Endothelial cell of umbilical vein (primary cell): ENCODE measurements around the gene LZTS2. TPM values are rescaled to one million over a fixed set of nuclear protein-coding genes. Genes with fewer than 3 reads are reported as not detected.

ENCODE experiments used
- BruUV-seq: library from RNA; stranded (reverse); fragments of 400-500 nt; replicated peaks from 2 replicates; lab custom pipeline; 2021; lab: Mats Ljungman, UMichigan
- CTCF ChIA-PET: fragments of 300-600, 350-600 bp; sonication (Branson Sonifier 250); formaldehyde crosslinking; loops from one replicate; lab custom pipeline; 2021; ENCODE audit warnings: antibody characterized with exemption, inconsistent platforms; lab: Charles Lee
- POLR2A ChIA-PET: fragments of 300-600, 350-600 bp; sonication (Branson Sonifier 250); formaldehyde crosslinking; loops from one replicate; lab custom pipeline; 2021; ENCODE audit warnings: antibody characterized with exemption, inconsistent platforms; lab: Charles Lee
- DNase-seq: peaks from one replicate; pipeline ENCODE4 v3.0.0-alpha.2; 2011; ENCODE audit warnings: low read depth, low spot score
- FAIRE-seq: peaks from 2 replicates; lab custom pipeline; 2011; peaks lifted over from hg19 to GRCh38; lab: Jason Lieb, UNC
- H2AFZ ChIP-seq: 2 replicates; pipeline ENCODE4 v1.6.0; 2012; ENCODE audit warnings: low read depth, low read length, control low read depth, inconsistent platforms
- H3K27ac ChIP-seq: 2 replicates; pipeline ENCODE4 v1.5.1; 2011; ENCODE audit warnings: low read depth, mild to moderate bottlenecking, control low read depth, low read length, moderate library complexity; ENCODE audit not compliant: insufficient read depth
- H3K27me3 ChIP-seq, 2 experiments: 2 replicates each; pipeline versions ENCODE4 v1.6.0 to v1.6.1; 2011; ENCODE audit warnings: low read length in 2 of 2, mixed read lengths in 1 of 2; ENCODE audit not compliant: control insufficient read depth in 2 of 2, insufficient read depth in 2 of 2
- H3K36me3 ChIP-seq, 2 experiments: 2 replicates in 1 of 2; 3 replicates in 1 of 2; pipeline ENCODE4 v1.5.1; 2011; ENCODE audit warnings: low read length in 2 of 2, mild to moderate bottlenecking in 1 of 2, moderate library complexity in 1 of 2; ENCODE audit not compliant: control insufficient read depth in 2 of 2, insufficient read depth in 2 of 2; ENCODE audit errors: extremely low read depth in 1 of 2
- H3K4me1 ChIP-seq: 3 replicates; pipeline ENCODE4 v1.5.1; 2011; ENCODE audit warnings: mild to moderate bottlenecking, low read length; ENCODE audit not compliant: control insufficient read depth, insufficient read depth; ENCODE audit errors: extremely low read depth
- H3K4me2 ChIP-seq: 2 replicates; pipeline ENCODE4 v1.6.1; 2011; ENCODE audit warnings: low read length, control low read depth, mixed read lengths; ENCODE audit not compliant: insufficient read depth
- H3K4me3 ChIP-seq, 3 experiments: fragments of 200-600 bp in 1 of 3; sonication (generic), shearing (Covaris generic) in 1 of 3; replicated peaks in 1 of 3; 2 replicates each; pipeline ENCODE4 v1.5.1; 2011 to 2016; ENCODE audit warnings: control low read depth in 3 of 3, low read length in 3 of 3, mild to moderate bottlenecking in 2 of 3, inconsistent platforms in 1 of 3, low read depth in 1 of 3, moderate library complexity in 1 of 3; ENCODE audit not compliant: insufficient read depth in 1 of 3
- H3K79me2 ChIP-seq: 2 replicates; pipeline ENCODE4 v1.6.0; 2012; ENCODE audit warnings: low read length, inconsistent platforms; ENCODE audit not compliant: control insufficient read depth, insufficient read depth
- H3K9ac ChIP-seq: replicated peaks from 2 replicates; pipeline ENCODE3; 2011; ENCODE audit warnings: low read length, control low read depth; ENCODE audit not compliant: insufficient read depth; ENCODE audit errors: extremely low read depth
- H3K9me1 ChIP-seq: replicated peaks from 3 replicates; pipeline ENCODE4 v1.6.0; 2011; ENCODE audit warnings: mild to moderate bottlenecking, low read length; ENCODE audit not compliant: control insufficient read depth, insufficient read depth; ENCODE audit errors: extremely low read depth
- H3K9me3 ChIP-seq: replicated peaks from 2 replicates; pipeline ENCODE4 v1.5.1; 2012; ENCODE audit warnings: low read length, inconsistent platforms; ENCODE audit not compliant: control insufficient read depth, insufficient read depth
- H4K20me1 ChIP-seq: replicated peaks from 2 replicates; pipeline ENCODE3; 2011; ENCODE audit warnings: mild to moderate bottlenecking, low read length; ENCODE audit not compliant: control insufficient read depth, insufficient read depth; ENCODE audit errors: extremely low read depth
- EZH2 ChIP-seq: IDR thresholded peaks from 2 replicates; pipeline ENCODE4 v1.6.1; 2012; ENCODE audit warnings: borderline replicate concordance, low read depth, mild to moderate bottlenecking, moderate library complexity, low read length, inconsistent platforms; ENCODE audit not compliant: severe bottlenecking
- FOS ChIP-seq: IDR thresholded peaks from 2 replicates; pipeline ENCODE4 v1.6.1; 2011; ENCODE audit warnings: mild to moderate bottlenecking, low read length, moderate library complexity, borderline replicate concordance; ENCODE audit not compliant: insufficient read depth
- GATA2 ChIP-seq: IDR thresholded peaks from 2 replicates; pipeline ENCODE4 v1.7.0; 2011; ENCODE audit warnings: low read depth, mild to moderate bottlenecking, moderate library complexity, mixed read lengths, low read length; ENCODE audit not compliant: insufficient read length, insufficient read depth
- JUN ChIP-seq: IDR thresholded peaks from 2 replicates; pipeline ENCODE4 v1.6.1; 2011; ENCODE audit warnings: borderline replicate concordance, low read depth; ENCODE audit not compliant: insufficient read length, insufficient read depth
- MYC ChIP-seq: IDR thresholded peaks from one replicate; pipeline ENCODE4 v1.6.1; 2011; ENCODE audit warnings: mild to moderate bottlenecking, low read depth, low read length
- POLR2A ChIP-seq: IDR thresholded peaks from 2 replicates; pipeline ENCODE4 v1.6.1; 2012; ENCODE audit warnings: low read depth, mild to moderate bottlenecking, control low read depth, low read length
- POLR2AphosphoS5 ChIP-seq: IDR thresholded peaks from 2 replicates; pipeline ENCODE4 v1.6.1; 2012; ENCODE audit warnings: low read depth, mild to moderate bottlenecking, control low read depth, low read length, moderate library complexity; ENCODE audit not compliant: insufficient read depth
- dilution Hi-C: fragments of 300-500 bp; cut with MboI; formaldehyde crosslinking; loops from one replicate; pipeline ENCODE4 v1.15.0; 2019; ENCODE audit warnings: low sequenced_read_pairs; ENCODE audit not compliant: extremely low pct_ligation_motif_present
- intact Hi-C: fragments of 100-400 bp; cut with micrococcal nuclease; formaldehyde crosslinking; loops from one replicate; pipeline ENCODE4 v1.10.0; 2022
- polyA plus RNA-seq, 4 experiments: library from polyadenylated mRNA; depleted of rRNA in 3 of 4; stranded (reverse) in 3 of 4; unstranded in 1 of 4; fragments of >200 nt; gene quantifications; 2 replicates each; pipeline versions ENCODE4 v1.2.1 to v1.2.3, GENCODE V29; 2011 to 2012; ENCODE audit warnings: missing spikeins in 1 of 4
- total RNA-seq: library from RNA; stranded (reverse); gene quantifications from 2 replicates; pipeline ENCODE4 v1.2.3, GENCODE V29; 2021
- TF ChIP-seq, protein P1 (sequence below), 2 donors: IDR thresholded peaks; 1 replicate in 1 of 2; 2 replicates in 1 of 2; pipeline ENCODE4 v1.5.1; 2011; ENCODE audit warnings: low read length in 2 of 2, mild to moderate bottlenecking in 2 of 2, moderate library complexity in 2 of 2, control low read depth in 1 of 2, inconsistent platforms in 1 of 2, low read depth in 1 of 2; ENCODE audit not compliant: insufficient read depth in 1 of 2; ENCODE audit errors: extremely low read depth in 1 of 2
- TF ChIP-seq, protein P2 (sequence below): IDR thresholded peaks from 2 replicates; pipeline ENCODE4 v1.6.1; 2011; ENCODE audit not compliant: insufficient read depth, insufficient read length

LZTS2 gene
- total and polyA plus RNA-seq, 2 donors (not counting 3 experiments of a cell fraction or from before 2014, with no cell fraction given) = 70.8 to 79.5 TPM

DNA sequence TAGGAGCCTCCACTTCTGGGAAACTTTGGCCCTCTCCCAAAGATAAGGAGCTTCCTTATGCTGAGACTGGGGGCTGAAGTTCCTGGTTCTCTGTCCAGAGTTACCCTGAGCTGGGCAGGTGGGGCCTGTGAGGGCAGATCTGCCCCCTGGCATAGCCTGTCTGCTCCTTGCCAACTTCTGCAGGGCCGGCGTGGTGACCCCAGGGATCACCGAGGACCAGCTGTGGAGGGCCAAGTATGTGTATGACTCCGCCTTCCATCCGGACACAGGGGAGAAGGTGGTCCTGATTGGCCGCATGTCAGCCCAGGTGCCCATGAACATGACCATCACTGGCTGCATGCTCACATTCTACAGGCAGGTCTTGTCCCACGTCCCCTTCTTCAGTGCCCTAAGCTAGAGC, 35.7 kb downstream of the LZTS2 start:
- POLR2A ChIA-PET = no interaction called here
- H3K9me3 ChIP-seq = no peaks in the 10 kb centered on the region
- peaks cover 18 to 46% of the 10 kb centered on the region in 2 experiments for H3K36me3 ChIP-seq
- BruUV-seq = no TSS peak
- FAIRE-seq (no peak), DNase-seq (no peak)
- H3K4me2 ChIP-seq = no peak overlapping the region
- H3K4me1 ChIP-seq = peaks cover 16% of the 10 kb centered on the region
- H3K27me3 ChIP-seq = no peaks in the 10 kb centered on the region
- intact Hi-C loops (no loop called here), dilution Hi-C loops (no loop called here)
- no peak overlapping the region for H3K27ac ChIP-seq
- no peak overlapping the region for H3K4me3 ChIP-seq
- H3K79me2 ChIP-seq = peaks cover 11% of the 10 kb centered on the region
- CTCF ChIA-PET = interaction anchor here (1.7 to 9.9 kb wide), 3 partner anchors 17 to 37 kb away, joined by 3 to 104 read pairs (median 4); no protein-coding TSS in a partner anchor
- TF ChIP-seq MYC (no peak), FOS (no peak), JUN (no peak), POLR2A (no peak), POLR2AphosphoS5 (no peak), EZH2 (no peak), GATA2 (no peak)
- TF ChIP-seq, protein P1, sequence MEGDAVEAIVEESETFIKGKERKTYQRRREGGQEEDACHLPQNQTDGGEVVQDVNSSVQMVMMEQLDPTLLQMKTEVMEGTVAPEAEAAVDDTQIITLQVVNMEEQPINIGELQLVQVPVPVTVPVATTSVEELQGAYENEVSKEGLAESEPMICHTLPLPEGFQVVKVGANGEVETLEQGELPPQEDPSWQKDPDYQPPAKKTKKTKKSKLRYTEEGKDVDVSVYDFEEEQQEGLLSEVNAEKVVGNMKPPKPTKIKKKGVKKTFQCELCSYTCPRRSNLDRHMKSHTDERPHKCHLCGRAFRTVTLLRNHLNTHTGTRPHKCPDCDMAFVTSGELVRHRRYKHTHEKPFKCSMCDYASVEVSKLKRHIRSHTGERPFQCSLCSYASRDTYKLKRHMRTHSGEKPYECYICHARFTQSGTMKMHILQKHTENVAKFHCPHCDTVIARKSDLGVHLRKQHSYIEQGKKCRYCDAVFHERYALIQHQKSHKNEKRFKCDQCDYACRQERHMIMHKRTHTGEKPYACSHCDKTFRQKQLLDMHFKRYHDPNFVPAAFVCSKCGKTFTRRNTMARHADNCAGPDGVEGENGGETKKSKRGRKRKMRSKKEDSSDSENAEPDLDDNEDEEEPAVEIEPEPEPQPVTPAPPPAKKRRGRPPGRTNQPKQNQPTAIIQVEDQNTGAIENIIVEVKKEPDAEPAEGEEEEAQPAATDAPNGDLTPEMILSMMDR (IDR thresholded peaks at IDR 0.05; ENCODE audit: extremely low read depth in 1 of 2, insufficient read depth in 1 of 2, low read depth in 1 of 2, low read length in 2 of 2) = no peak
- TF ChIP-seq, protein P2, sequence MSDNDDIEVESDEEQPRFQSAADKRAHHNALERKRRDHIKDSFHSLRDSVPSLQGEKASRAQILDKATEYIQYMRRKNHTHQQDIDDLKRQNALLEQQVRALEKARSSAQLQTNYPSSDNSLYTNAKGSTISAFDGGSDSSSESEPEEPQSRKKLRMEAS = no peak
- no peak overlapping the region for H2AFZ ChIP-seq
- H4K20me1 ChIP-seq = no peaks in the 10 kb centered on the region
- no peak overlapping the region for H3K9ac ChIP-seq
- no peaks in the 10 kb centered on the region for H3K9me1 ChIP-seq
